Gastrocnemius medialis (tissue), 4 donors: ENCODE data around the gene PRDM16. TPM values are rescaled to one million over a fixed set of nuclear protein-coding genes. Genes with fewer than 3 reads are reported as not detected.

ENCODE experiments used
- ATAC-seq, 2 donors: fragments of 150-250 bp; one replicate each; pipeline ENCODE4 v1.9.1; 2016
- DNase-seq, 2 donors: peaks; one replicate each; pipeline ENCODE4 v3.0.0-alpha.2; 2019
- H3K27ac ChIP-seq, 4 donors: fragments of 200-600 bp; sonication (generic); 1 replicate in 1 of 4; 2 replicates in 3 of 4; pipeline ENCODE4 v1.5.1; 2016 to 2018; ENCODE audit warnings: mild to moderate bottlenecking in 2 of 4, moderate library complexity in 1 of 4
- H3K27me3 ChIP-seq, 3 donors: fragments of 200-600 bp; sonication (generic) in 2 of 3; 1 replicate in 1 of 3; 2 replicates in 2 of 3; pipeline versions ENCODE4 v1.5.1 to v1.6.0; 2016 to 2019; ENCODE audit warnings: mild to moderate bottlenecking in 1 of 3, moderate library complexity in 1 of 3
- H3K36me3 ChIP-seq, 2 donors: fragments of 200-600 bp; sonication (generic) in 1 of 2; one replicate each; pipeline ENCODE4 v1.5.1; 2017 to 2018
- H3K4me1 ChIP-seq, 2 donors: fragments of 200-600 bp; sonication (generic) in 1 of 2; one replicate each; pipeline ENCODE4 v1.5.1; 2016 to 2017; ENCODE audit warnings: mild to moderate bottlenecking in 2 of 2
- H3K4me3 ChIP-seq, 4 donors: fragments of 200-600 bp; sonication (generic) in 3 of 4; 1 replicate in 1 of 4; 2 replicates in 3 of 4; pipeline ENCODE4 v1.5.1; 2016 to 2019; ENCODE audit warnings: mild to moderate bottlenecking in 2 of 4
- H3K9me3 ChIP-seq, 3 donors: fragments of 200-600 bp; sonication (generic) in 2 of 3; 1 replicate in 1 of 3; 2 replicates in 2 of 3; pipeline ENCODE4 v1.5.1; 2016 to 2019
- POLR2A ChIP-seq, 2 donors: fragments of 450-650 bp; IDR thresholded peaks; one replicate each; pipeline ENCODE4 v1.6.1; 2017; ENCODE audit warnings: antibody characterized with exemption in 2 of 2, mild to moderate bottlenecking in 2 of 2, moderate library complexity in 2 of 2
- in situ Hi-C, 4 donors: fragments of 200-750 bp; cut with MboI; loops; one replicate each; pipeline versions ENCODE4 v1.15.0 to v1.8.0; 2017; ENCODE audit warnings: low sequenced_read_pairs in 4 of 4
- intact Hi-C: fragments of 100-400 bp; cut with DNase I; formaldehyde crosslinking; loops from one replicate; pipeline ENCODE4 v1.15.1; 2023; ENCODE audit warnings: low total_unique reads
- total RNA-seq, 4 donors: library from RNA; depleted of rRNA; stranded (reverse); fragments of >200 nt; gene quantifications; one replicate each; pipeline versions ENCODE4 v1.1.0 to v1.2.3, GENCODE V29; 2016
- TF ChIP-seq, protein P1 (sequence below), 5 experiments: fragments of 450-650 bp in 3 of 5; fragments of 200-600 bp in 2 of 5; sonication (generic) in 2 of 5; IDR thresholded peaks in 4 of 5; conservative IDR thresholded peaks in 1 of 5; 1 replicate in 4 of 5; 2 replicates in 1 of 5; pipeline ENCODE4 v1.5.1; 2016 to 2019; ENCODE audit warnings: antibody characterized with exemption in 5 of 5, mild to moderate bottlenecking in 3 of 5, moderate library complexity in 3 of 5

Gene PRDM16
- total RNA-seq, 4 donors from 2014 or later, result 0.03 to 0.19 (median 0.17) TPM

DNA sequence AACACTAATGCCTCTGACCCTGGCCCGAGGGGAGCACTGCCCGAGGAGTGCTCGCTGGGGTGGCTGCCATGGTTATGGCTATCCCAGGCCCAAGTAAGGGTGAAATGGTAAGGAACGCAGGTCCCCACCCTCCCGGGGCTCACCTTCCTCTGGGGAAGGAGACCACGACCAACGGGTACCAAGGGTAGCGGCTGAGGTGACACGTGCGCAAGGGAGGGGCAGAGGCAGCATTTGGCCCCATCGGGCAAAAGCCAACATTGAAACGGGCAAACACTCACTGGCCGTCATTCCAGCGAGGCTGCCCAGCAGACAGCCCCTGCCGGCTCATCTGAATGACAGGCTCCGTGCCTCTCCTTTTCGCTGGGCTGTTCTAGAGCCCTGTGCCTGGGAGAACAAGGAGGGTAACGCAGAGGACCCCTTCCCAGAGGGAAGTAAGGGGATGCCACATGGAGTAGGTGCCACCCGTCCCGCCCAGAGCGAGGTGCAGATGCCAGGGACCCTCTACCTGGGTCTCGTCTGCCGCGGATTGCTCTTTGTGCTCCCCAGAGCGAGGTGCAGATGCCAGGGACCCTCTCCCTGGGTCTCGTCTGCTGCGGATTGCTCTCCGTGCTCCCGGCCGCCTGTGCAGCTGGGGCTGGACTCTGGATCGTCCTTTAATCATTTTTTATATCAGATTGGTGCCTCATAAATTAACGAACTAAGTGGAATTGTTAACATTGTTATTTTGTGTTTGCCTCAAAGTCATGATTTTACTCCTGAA lies 31.5 kb upstream of the PRDM16 start:
- no peak overlapping the region for H3K27ac ChIP-seq
- TF ChIP-seq, protein P1, sequence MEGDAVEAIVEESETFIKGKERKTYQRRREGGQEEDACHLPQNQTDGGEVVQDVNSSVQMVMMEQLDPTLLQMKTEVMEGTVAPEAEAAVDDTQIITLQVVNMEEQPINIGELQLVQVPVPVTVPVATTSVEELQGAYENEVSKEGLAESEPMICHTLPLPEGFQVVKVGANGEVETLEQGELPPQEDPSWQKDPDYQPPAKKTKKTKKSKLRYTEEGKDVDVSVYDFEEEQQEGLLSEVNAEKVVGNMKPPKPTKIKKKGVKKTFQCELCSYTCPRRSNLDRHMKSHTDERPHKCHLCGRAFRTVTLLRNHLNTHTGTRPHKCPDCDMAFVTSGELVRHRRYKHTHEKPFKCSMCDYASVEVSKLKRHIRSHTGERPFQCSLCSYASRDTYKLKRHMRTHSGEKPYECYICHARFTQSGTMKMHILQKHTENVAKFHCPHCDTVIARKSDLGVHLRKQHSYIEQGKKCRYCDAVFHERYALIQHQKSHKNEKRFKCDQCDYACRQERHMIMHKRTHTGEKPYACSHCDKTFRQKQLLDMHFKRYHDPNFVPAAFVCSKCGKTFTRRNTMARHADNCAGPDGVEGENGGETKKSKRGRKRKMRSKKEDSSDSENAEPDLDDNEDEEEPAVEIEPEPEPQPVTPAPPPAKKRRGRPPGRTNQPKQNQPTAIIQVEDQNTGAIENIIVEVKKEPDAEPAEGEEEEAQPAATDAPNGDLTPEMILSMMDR (IDR thresholded peaks at IDR 0.05 in 4 of 5, conservative IDR thresholded peaks at IDR 0.05 in 1 of 5), result no peak
- TF ChIP-seq POLR2A (IDR thresholded peaks at IDR 0.05), result no peak
- DNase-seq, result no peak

DNA sequence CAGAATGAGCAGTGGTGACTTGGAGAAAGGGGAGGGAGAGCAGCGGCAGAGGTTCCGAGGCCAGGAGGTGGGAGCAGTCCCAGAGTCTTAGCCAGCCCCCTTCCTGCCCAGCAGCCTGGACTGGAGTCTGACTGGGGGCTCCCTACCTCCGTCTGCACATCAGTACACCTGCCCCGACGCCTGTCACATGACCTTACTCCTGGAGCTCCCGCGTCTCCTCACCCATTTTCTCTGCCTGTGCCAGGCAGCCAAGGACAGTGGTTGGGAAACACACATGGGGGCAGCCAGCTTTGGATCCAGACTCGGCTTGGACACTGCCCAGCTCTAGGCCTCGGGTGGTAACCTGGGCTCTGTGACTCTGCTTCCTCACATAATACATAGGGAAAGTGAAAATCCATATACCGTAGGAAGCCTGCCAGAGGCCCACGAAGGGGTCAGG lies 30.9 kb upstream of the PRDM16 start:
- ATAC-seq, result no peak
- Histone ChIP-seq H3K9me3 (no peaks in the 10 kb centered on the region), H3K4me3 (no peak overlapping the region), H3K27me3 (peaks cover 18 to 25% (median 22%) of the 10 kb centered on the region in 3 donors), H3K36me3 (no peaks in the 10 kb centered on the region), H3K27ac (no peak overlapping the region), H3K4me1 (no peaks in the 10 kb centered on the region)
- TF ChIP-seq POLR2A (IDR thresholded peaks at IDR 0.05), result no peak
- TF ChIP-seq, protein P1 (IDR thresholded peaks at IDR 0.05 in 4 of 5, conservative IDR thresholded peaks at IDR 0.05 in 1 of 5), result no peak
- DNase-seq, result no peak
- intact Hi-C loops, result no loop called here
- in situ Hi-C loops, result no loop called here

More for the DNA sequence above, 31.5 kb upstream of the PRDM16 start:
- in situ Hi-C loops, result no loop called here
- H3K4me3 ChIP-seq, result no peak overlapping the region
- peaks cover 18 to 25% (median 22%) of the 10 kb centered on the region in 3 donors for H3K27me3 ChIP-seq
- H3K36me3 ChIP-seq, result no peaks in the 10 kb centered on the region
- no peak for ATAC-seq
- no peaks in the 10 kb centered on the region for H3K9me3 ChIP-seq
- intact Hi-C loops, result no loop called here
- no peaks in the 10 kb centered on the region for H3K4me1 ChIP-seq

DNA sequence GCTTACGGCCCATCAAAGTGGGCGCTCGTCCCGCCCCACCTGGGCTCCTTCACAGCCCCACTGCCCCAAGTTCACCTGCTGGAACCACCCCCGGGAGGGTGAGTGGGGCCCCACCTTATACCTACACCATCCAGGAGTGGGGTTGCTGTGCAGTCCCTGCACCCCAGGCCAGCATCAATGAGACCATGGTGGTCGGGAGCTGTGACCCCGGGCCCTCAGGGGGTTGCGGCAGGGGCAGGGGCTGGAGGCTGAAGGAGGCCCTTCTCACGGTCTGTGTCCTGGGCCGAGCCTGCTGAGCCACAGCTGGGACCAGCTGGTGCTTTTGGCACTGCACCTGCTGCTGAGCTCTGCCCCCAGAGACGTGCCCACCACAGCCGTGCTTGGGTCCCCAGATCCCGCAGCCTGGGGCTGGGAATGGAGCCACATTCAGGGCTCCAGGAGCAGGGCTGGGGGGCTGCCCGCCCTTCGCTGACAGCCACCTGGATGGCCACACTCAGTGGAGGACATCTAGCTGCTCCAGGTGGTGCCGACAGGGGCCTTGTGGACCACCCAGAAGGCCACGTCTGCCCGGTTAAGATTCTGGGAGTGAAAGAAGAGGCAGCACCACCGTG lies 30.3 kb upstream of the PRDM16 start:
- no peak overlapping the region for H3K27ac ChIP-seq
- TF ChIP-seq, protein P1 (IDR thresholded peaks at IDR 0.05 in 4 of 5, conservative IDR thresholded peaks at IDR 0.05 in 1 of 5), result no peak
- TF ChIP-seq POLR2A (IDR thresholded peaks at IDR 0.05), result no peak
- no peaks in the 10 kb centered on the region for H3K9me3 ChIP-seq
- H3K27me3 ChIP-seq, result peaks cover 18 to 25% (median 22%) of the 10 kb centered on the region in 3 donors
- no peak overlapping the region for H3K4me3 ChIP-seq
- H3K4me1 ChIP-seq, result no peaks in the 10 kb centered on the region
- in situ Hi-C loops (no loop called here), intact Hi-C loops (no loop called here)
- DNase-seq, result no peak
- no peak for ATAC-seq
- no peaks in the 10 kb centered on the region for H3K36me3 ChIP-seq

DNA sequence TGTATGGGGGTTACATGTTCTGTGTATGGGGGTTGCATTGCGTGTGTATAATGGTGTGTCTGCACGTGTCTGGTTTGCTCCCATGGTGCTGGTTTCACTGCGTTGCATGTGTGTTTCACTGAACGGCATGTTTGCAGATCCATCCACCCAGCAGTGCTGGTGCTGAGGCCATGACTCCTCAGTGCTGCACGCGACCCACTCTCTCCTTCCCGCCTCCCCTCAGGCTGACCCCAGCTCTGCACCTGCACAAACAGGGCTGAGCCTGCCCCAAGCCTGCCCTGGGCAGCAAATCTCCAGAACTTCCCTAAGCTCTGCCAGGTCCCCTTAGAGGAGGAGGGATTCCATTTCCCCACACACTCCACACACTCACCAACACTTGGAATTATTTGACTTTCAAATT lies 29.0 kb upstream of the PRDM16 start:
- no peaks in the 10 kb centered on the region for H3K9me3 ChIP-seq
- H3K27ac ChIP-seq, result no peak overlapping the region
- no peak for ATAC-seq
- H3K27me3 ChIP-seq, result peaks cover 18 to 25% (median 22%) of the 10 kb centered on the region in 3 donors
- no peaks in the 10 kb centered on the region for H3K4me1 ChIP-seq
- no peak overlapping the region for H3K4me3 ChIP-seq
- DNase-seq, result no peak
- no peak for TF ChIP-seq POLR2A (IDR thresholded peaks at IDR 0.05)
- TF ChIP-seq, protein P1 (IDR thresholded peaks at IDR 0.05 in 4 of 5, conservative IDR thresholded peaks at IDR 0.05 in 1 of 5), result no peak
- H3K36me3 ChIP-seq, result no peaks in the 10 kb centered on the region
- intact Hi-C loops (no loop called here), in situ Hi-C loops (no loop called here)
